Thyroid gland (tissue), 4 donors: ENCODE data around the gene MAP3K19. TPM values are rescaled to one million over a fixed set of nuclear protein-coding genes. Genes with fewer than 3 reads are reported as not detected.

Experiments
- DNase-seq, 2 donors: peaks; one replicate each; pipeline ENCODE4 v3.0.0-alpha.2; 2019
- H3K27ac ChIP-seq, 3 donors: fragments of 200-600 bp; sonication (generic); 1 replicate in 2 of 3; 2 replicates in 1 of 3; pipeline ENCODE4 v1.5.1; 2016 to 2019; ENCODE audit warnings: mild to moderate bottlenecking in 1 of 3, moderate library complexity in 1 of 3
- H3K27me3 ChIP-seq: fragments of 200-600 bp; sonication (generic); one replicate; pipeline ENCODE4 v1.5.1; 2019
- H3K36me3 ChIP-seq, 2 donors: fragments of 200-600 bp; sonication (generic); one replicate each; pipeline ENCODE4 v1.5.1; 2016 to 2019
- H3K4me1 ChIP-seq, 2 donors: fragments of 200-600 bp; sonication (generic); one replicate each; pipeline ENCODE4 v1.5.1; 2017 to 2019
- H3K4me3 ChIP-seq, 3 donors: fragments of 200-600 bp; sonication (generic); replicated peaks in 1 of 3; 1 replicate in 2 of 3; 2 replicates in 1 of 3; pipeline ENCODE4 v1.5.1; 2016; ENCODE audit warnings: mild to moderate bottlenecking in 1 of 3
- H3K9me3 ChIP-seq: fragments of 200-600 bp; sonication (generic); one replicate; pipeline ENCODE4 v1.5.1; 2017
- CTCF ChIP-seq, 6 experiments: fragments of 200-600 bp in 3 of 6; fragments of 450-650 bp in 3 of 6; sonication (generic) in 3 of 6; IDR thresholded peaks; one replicate each; pipeline ENCODE4 v1.5.1; 2016 to 2019; ENCODE audit warnings: antibody characterized with exemption in 6 of 6, mild to moderate bottlenecking in 2 of 6, inconsistent platforms in 1 of 6, moderate library complexity in 1 of 6
- POLR2A ChIP-seq, 2 donors: fragments of 450-650 bp; IDR thresholded peaks; one replicate each; pipeline ENCODE4 v1.6.1; 2017; ENCODE audit warnings: antibody characterized with exemption in 2 of 2, mild to moderate bottlenecking in 2 of 2, moderate library complexity in 1 of 2
- WGBS, 2 donors: methylation state at CpG; one replicate each; pipeline ENCODE4 v1.1.5; 2017; 5-methylcytosine and 5-hydroxymethylcytosine counted together
- intact Hi-C: fragments of 100-400 bp; cut with DNase I; formaldehyde crosslinking; loops from one replicate; pipeline ENCODE4 v1.15.1; 2023
- total RNA-seq, 4 donors: library from RNA; depleted of rRNA; stranded (reverse); fragments of >200 nt; gene quantifications; one replicate each; pipeline ENCODE4 v1.2.3, GENCODE V29; 2016

MAP3K19 gene
- under 1 TPM in 1 of 4 donors, not detected in 3; 0.15 TPM for total RNA-seq

DNA sequence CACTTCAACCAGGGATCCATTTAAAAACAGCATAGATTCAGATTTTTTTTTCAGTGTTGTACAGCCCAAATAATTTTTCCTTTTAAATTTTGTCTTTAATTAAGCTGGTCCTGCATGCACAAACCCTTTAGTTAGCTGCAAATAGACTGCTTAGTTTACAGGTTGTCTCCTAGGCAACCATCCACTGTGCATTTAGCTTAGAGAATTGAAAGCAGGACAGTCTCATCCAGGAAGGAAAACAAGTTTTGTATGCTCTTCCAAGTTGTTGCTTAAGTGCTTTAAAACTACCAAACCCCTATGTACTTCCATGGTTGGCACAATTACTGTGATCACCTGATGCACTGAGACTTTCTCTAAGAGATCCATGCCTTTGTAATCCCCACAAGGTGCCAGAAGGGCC lies at the start of gene MAP3K19:
Gene MAP3K19, minus strand, starts transcription at position 148 of the 400 bp plus-strand sequence. CDS start 22,800 bp downstream, outside the sequence.
- Histone ChIP-seq H3K27ac (no peak within 1 kb of the TSS), H3K36me3 (no peaks in the 10 kb centered on the region), H3K4me1 (peaks cover 0 to 5% of the 10 kb centered on the region in 2 donors), H3K9me3 (no peaks in the 10 kb centered on the region), H3K27me3 (no peaks in the 10 kb centered on the region), H3K4me3 (no peak within 1 kb of the TSS)
- DNase-seq: no peak
- intact Hi-C loops: no loop called here
- TF ChIP-seq POLR2A (IDR thresholded peaks at IDR 0.05): no peak
- TF ChIP-seq CTCF (IDR thresholded peaks at IDR 0.05): no peak

DNA sequence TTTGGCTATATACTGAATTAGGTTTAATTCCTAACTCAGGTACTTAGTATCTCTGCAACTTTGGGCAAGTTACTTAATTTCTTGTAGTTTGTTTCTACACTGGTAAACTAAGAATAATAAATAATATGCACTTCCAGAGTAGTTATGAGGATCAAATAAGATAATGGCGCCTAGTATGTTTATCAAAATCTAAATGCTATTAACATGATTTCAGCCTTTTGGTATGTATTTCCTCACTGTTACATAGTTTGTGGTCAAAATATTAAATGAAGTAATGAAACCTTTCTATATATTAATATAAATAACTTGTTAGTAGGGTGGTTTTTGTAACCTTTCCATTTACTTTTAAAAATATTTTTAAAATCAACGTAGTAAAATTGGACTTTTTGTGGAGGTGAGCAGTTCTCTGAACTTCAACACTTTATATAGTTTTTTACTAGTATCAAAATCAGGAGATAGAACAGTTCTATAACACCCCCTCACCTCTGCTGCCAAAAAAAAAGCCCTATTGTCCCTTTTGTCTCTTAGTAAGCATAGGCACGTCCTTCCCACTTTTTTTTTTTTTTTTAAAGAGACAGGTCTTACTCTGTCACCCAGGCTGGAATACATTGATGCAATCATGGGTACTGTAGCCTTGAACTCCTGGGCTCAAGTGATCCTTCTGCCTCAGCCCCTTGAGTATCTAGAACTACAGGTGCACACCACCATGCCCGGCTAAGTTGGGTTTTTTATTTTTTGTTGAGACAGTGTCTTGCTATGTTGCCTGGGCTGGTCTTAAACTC lies 49.6 kb upstream of the MAP3K19 start:
- intact Hi-C loops: no loop called here
- no peak for DNase-seq
- Histone ChIP-seq H3K27me3 (no peaks in the 10 kb centered on the region), H3K36me3 (peaks cover 7 to 12% of the 10 kb centered on the region in 2 donors), H3K27ac (no peak overlapping the region), H3K4me1 (no peaks in the 10 kb centered on the region), H3K4me3 (no peak overlapping the region), H3K9me3 (no peaks in the 10 kb centered on the region)
- WGBS, 2 donors: 88 to 92% methylated on average over 4 of the region's 4 CpGs
- TF ChIP-seq CTCF (IDR thresholded peaks at IDR 0.05) (no peak), POLR2A (IDR thresholded peaks at IDR 0.05) (no peak)

GRCh38 chr2:135095591-135095990 lies 48.3 kb upstream of the MAP3K19 start:
- Histone ChIP-seq H3K27ac (no peak overlapping the region), H3K36me3 (peaks cover 7 to 12% of the 10 kb centered on the region in 2 donors), H3K27me3 (no peaks in the 10 kb centered on the region), H3K4me3 (no peak overlapping the region), H3K4me1 (no peaks in the 10 kb centered on the region), H3K9me3 (no peaks in the 10 kb centered on the region)
- WGBS, 2 donors: 96 to 98% methylated on average over 3 of the region's 3 CpGs
- intact Hi-C loops: no loop called here
- DNase-seq: no peak
- TF ChIP-seq CTCF (IDR thresholded peaks at IDR 0.05) (no peak), POLR2A (IDR thresholded peaks at IDR 0.05) (no peak)

GRCh38 chr2:135094508-135094907 lies 47.3 kb upstream of the MAP3K19 start:
- TF ChIP-seq POLR2A (IDR thresholded peaks at IDR 0.05) (no peak), CTCF (IDR thresholded peaks at IDR 0.05) (no peak)
- no peak for DNase-seq
- Histone ChIP-seq H3K4me3 (no peak overlapping the region), H3K27me3 (no peaks in the 10 kb centered on the region), H3K36me3 (peaks cover 7 to 12% of the 10 kb centered on the region in 2 donors), H3K9me3 (no peaks in the 10 kb centered on the region), H3K27ac (no peak overlapping the region), H3K4me1 (no peaks in the 10 kb centered on the region)
- intact Hi-C loops: no loop called here
- WGBS, 2 donors: 92 to 95% methylated on average over 2 of the region's 2 CpGs

GRCh38 chr2:135093670-135094330 lies 46.6 kb upstream of the MAP3K19 start:
- Histone ChIP-seq H3K4me3 (no peak overlapping the region), H3K27me3 (no peaks in the 10 kb centered on the region), H3K36me3 (peaks cover 7 to 12% of the 10 kb centered on the region in 2 donors), H3K4me1 (no peaks in the 10 kb centered on the region), H3K9me3 (no peaks in the 10 kb centered on the region), H3K27ac (no peak overlapping the region)
- intact Hi-C loops: no loop called here
- 94 to 97% methylated on average over 3 of the region's 3 CpGs for WGBS, 2 donors
- DNase-seq: no peak
- TF ChIP-seq POLR2A (IDR thresholded peaks at IDR 0.05) (no peak), CTCF (IDR thresholded peaks at IDR 0.05) (no peak)
